Femur (tissue), 1 donor: ENCODE measurements around the gene ACTL10.

Experiments used
- DNase-seq: peaks from one replicate; pipeline ENCODE4 v3.0.0-alpha.2; 2017

The ACTL10 gene

GRCh38 chr20:33677991-33678702 is 11.4 kb downstream of the ACTL10 start:
- peak; percentile 74 for DNase-seq

DNA sequence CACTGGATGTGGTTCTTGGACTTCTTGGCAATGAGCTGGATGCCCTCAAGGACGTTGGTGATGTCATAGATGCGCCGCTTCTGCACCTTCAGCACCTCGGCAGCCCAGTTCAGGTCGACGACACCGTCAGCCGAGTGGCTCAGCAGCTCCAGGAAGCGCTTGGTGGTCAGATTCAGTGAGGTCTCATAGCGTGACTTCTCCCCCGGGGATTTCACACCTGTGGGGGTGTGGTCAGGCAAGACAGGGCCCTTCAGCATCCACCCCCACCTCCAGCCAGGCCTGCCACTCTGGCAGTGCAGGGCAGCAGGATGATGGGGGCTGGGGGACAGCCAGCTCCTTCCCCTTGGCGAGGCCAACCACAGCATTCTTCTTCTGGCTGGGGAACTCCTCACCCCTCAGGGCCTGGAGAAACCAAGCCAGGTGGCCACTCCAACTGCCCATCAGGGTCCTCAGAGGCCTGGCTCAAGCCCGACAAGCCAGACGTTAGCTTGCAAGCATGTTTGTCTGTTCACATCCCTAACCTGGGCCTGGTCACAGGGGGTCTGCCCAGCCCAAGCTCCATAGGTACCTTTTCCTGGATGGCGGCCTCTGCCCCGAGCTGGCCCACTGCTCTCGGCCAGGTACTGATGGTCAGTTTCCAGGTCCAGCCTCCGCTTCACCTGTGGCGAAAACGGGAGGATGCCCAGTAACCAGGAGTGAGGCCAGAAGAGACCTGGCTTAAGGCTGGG is 13.2 kb downstream of the ACTL10 start:
- peak; percentile 23 for DNase-seq

GRCh38 chr20:33680686-33681085 is 13.9 kb downstream of the ACTL10 start:
- no peak for DNase-seq

- no peak for DNase-seq
Measured at GRCh38 chr20:33681288-33681687, 14.5 kb downstream of the ACTL10 start.

DNA sequence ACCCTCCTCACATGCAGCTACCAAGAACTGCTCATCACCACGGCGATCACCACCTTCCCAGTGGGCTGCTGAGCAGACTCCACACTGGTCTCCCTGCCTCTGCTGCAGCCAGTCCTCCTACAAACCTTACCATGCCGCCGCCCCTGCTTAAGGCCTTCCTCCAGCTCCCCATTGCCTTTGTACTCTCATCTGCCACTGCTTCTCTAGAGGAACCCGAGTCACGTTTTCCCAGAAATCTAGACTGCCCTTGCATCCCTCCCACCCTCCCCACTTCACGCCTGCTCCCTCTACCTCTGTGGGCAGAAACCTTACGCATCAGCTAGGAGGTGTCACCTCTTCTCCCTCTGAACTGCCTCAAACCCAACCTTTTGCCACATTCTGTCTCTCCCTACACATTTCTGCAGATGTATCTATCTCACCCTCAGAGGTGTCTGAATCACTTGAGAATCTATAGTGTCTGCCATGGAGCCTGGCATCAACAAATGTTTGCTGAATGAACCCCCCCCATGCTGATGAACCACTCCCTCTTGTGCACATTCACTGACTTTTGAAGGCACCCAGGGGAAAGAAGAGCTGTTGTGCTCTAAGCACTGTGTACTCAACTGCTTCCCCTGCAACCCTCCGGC is 15.1 kb downstream of the ACTL10 start:
- DNase-seq = no peak

- peak; percentile 27 for DNase-seq
Measured at GRCh38 chr20:33684533-33685327, 18.0 kb downstream of the ACTL10 start.

- peak; percentile 79 for DNase-seq
Measured at GRCh38 chr20:33685328-33686099, 18.8 kb downstream of the ACTL10 start.

GRCh38 chr20:33686100-33686983 is 19.6 kb downstream of the ACTL10 start, which contains the start of gene E2F1:
Gene E2F1, minus strand, starts transcription at chr20:33686385. Its CDS starts 121 bp downstream, at chr20:33686264.
- peak; percentile 98 for DNase-seq

DNA sequence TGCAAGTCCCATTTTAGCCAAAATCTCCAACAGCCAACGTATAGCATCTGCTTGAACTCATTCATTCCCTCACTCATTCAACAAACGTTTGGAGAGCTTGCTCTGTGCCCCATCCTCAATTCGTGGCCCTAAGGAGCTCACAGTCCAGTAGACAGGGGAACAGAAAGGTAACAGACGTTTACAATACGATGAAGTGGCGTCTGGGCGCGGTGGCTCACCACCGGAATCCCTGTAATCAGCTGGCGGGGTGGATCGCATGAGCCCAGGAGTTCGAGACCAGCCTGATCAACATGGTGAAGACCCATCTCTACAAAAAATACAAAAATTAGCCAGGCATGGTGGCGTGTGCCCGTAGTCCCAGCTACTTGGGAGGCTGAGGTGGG is 20.2 kb downstream of the ACTL10 start:
- DNase-seq = no peak

- DNase-seq = peak; percentile 29
Measured at GRCh38 chr20:33687370-33687915, 20.7 kb downstream of the ACTL10 start.

GRCh38 chr20:33687993-33688937 is 21.5 kb downstream of the ACTL10 start:
- DNase-seq = no peak

GRCh38 chr20:33688938-33689424 is 22.2 kb downstream of the ACTL10 start:
- no peak for DNase-seq

DNA sequence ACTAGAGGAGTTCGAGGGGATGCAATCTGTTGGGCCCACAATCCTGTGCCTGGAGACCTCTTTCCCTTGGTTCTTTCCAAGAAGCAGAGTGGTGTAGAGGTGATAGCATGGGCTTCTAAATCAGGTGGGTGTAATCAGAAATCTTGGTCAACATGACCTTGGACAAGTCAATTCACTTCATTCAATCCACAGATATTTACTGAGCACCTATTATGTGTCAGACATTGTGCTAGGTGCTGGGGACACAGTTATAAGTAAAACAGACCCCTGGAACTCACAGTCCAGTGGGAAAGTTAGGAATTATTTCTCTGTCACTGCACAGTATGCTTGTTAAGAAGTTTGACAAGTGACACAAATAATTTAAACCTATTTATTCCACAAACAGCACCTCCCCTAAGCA is 22.8 kb downstream of the ACTL10 start:
- no peak for DNase-seq

- peak; percentile 58 for DNase-seq
Measured at GRCh38 chr20:33689973-33690372, 23.2 kb downstream of the ACTL10 start.

DNA sequence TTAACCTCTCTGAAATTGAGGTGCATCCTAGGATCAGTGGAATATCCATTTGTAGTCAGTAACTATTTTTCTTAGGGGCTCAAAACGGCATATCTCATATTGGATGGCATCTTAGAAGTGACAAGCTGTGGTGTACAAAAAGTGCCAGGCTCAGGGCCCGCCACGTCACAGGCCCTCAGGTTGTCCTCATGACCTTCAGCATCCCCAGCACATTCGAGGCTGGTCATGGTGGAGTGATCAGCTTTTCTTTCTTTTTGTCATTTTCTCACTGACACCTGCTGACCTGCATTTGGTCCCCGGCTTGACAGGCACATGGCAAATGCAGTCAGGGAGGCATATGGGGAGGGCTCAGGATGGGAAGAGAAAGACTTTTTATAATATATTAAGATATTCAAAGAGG is 26.5 kb downstream of the ACTL10 start:
- DNase-seq = no peak

DNA sequence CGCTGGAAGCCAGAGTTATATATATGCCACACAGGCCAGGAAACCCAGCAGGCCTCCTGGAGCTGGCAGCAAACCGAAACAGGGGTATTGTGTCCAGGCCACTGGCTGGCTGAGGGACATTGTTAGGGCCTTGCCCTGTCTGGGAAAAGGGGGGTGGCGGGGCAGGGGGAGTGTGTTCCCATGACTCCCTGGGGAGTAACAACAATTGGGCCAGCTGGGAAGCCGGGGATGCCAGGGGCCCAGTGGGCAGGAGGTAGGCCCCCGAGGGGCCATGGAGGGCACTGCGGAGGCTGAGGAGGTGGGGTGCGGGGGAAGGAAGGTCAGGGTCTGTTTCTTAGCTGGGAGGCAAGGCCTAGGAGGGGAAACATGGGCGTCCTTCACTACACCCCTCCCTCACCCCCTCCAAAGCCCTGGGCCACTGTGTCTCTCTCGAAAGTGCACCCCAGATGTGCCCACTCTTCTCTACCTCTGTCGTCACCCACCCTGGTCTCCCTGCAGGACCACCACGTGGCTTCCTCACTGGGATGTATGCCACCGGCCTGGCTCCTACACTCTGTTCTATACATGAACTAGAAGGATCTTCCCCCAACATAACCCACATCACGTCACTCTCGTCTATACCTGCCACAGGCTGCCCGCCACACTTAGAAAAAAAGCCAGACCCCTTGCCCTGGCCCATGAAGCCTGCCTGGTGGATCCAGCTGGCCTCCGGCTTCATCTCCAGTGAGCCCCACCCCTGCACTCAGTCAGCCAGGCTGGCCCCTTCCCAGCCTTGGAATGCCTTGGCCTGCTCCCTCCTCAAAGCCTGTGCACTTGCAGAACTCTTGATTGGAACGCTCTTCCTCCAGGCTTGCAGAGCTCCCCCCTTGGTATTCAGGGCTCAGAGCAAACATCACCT is 27.2 kb downstream of the ACTL10 start:
- DNase-seq = peak; percentile 86

GRCh38 chr20:33694639-33695012 is 27.9 kb downstream of the ACTL10 start:
- no peak for DNase-seq

DNA sequence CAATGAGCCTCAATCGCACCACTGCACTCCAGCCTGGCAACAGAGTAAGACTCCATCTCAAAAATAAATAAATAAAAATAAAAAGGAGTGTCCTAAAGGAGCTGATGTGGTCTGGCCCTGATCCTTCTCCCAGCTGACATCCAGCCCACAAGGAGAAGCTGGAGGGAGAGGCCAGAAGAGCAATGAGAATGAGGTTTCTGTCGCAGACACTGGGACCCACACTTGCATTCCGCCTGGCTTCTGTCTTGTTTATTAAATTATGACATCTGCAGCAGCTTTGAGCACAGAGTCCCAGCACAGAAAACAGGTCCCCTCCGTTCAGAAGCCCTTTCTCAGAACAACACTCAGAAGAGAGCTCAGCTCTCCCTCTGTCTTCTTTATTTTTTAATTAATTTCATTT is 29.7 kb downstream of the ACTL10 start:
- DNase-seq = no peak
